NOMO-1 treated with DMSO at 0.1 percent for 48 hours (cell line): Measurements from ENCODE around the gene DPF3.

Experiments
- DNase-seq: peaks from one replicate; lab custom pipeline; 2025; ENCODE audit not compliant: unreplicated experiment; lab: John Stamatoyannopoulos, UW

The DPF3 gene

GRCh38 chr14:72688990-72689671, 204.8 kb downstream of the DPF3 start:
- no peak for DNase-seq

GRCh38 chr14:72686832-72687231, 207.1 kb downstream of the DPF3 start:
- no peak for DNase-seq

DNA sequence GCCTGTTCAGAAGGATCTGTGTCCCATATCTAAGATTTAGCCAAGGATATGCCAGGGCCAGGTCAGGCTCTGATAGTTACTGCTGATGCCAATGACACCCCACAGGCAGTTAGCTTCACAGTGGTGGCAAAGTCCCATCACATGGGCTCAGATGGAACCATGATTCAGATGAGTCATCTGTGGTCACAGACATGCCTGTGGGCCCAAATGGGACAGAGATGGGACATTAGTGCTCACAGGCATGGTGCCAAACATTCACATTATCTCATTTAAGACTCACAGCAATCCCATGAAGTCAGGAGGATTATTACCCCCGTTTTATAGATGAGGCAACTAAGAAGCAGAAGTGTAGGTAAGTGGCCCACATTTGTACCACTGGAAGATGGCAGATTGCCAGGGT, 207.8 kb downstream of the DPF3 start:
- no peak for DNase-seq

- DNase-seq: no peak
Observed at GRCh38 chr14:72685456-72685855, 208.4 kb downstream of the DPF3 start.

- DNase-seq: no peak
Observed at GRCh38 chr14:72683787-72684186, 210.1 kb downstream of the DPF3 start.

DNA sequence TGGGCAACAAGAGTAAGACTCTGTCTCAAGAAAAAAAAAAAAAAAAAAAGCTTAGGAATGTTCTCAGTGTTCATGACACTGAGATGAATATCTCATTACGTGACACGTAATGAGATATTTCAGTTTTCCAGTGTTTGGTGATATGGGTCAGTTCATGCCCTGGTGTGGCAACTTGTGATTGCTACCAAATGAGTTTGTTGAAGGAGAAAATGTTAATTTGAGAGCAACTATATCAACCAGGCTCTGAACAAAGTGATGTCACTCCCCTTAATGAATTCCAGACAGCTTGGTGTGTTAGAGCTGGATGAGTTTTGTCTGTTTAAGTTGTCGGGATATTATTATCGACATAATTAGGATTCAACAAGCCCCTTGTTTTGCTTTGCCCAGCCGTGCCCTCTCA, 211.7 kb downstream of the DPF3 start:
- DNase-seq: no peak

- DNase-seq: no peak
Observed at GRCh38 chr14:72680853-72681640, 212.9 kb downstream of the DPF3 start.

DNA sequence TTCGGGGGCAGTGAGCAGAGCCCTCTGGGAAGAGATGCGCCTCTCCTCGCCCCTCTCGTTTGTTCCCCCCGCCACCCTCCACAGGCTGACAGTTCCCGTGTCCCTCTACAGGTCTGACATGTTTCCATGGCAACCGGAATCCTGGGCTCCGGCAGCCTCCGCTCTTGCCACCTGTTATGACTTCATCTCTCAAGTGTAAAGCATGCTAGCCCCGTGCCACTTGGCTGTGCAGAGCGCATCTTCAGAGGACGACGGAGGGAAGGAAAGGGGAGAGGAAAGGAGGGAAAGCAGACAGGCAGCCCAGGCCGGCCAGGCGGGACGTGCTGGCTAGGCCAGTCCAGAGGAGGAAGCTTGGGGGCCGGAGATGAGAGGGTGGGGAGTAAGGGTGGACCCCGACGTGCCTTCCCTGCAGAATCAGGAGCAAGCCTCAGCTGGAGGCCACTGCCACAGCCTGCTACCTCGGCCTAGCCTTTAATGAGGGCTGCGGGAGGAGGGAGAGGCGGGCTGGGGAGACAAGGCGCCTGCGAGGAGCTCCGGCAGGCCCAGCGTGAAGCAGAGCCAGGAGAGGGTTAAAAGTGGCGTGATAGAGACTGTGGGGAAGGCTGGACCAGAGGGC, 214.3 kb downstream of the DPF3 start:
- DNase-seq: no peak

- no peak for DNase-seq
Observed at GRCh38 chr14:72679141-72679535, 214.8 kb downstream of the DPF3 start.

DNA sequence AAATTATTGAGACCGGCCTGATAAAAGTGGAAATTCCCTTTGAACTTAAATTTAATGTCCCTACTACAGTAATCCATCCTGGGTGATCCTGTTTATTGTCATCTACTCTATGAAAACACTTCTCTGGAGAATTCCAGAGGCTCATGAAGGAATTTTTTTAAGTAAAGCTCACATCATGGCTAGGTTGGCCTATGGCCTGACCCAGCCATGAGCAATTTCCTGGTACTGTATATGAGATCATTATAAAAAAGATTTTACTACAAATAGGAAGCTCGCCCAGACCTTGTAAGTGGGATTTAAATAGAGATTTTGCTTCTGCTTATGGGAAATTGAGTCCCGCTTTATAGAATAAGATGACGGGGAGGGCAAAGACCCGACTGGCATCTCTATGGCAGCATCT, 215.5 kb downstream of the DPF3 start:
- no peak for DNase-seq

DNA sequence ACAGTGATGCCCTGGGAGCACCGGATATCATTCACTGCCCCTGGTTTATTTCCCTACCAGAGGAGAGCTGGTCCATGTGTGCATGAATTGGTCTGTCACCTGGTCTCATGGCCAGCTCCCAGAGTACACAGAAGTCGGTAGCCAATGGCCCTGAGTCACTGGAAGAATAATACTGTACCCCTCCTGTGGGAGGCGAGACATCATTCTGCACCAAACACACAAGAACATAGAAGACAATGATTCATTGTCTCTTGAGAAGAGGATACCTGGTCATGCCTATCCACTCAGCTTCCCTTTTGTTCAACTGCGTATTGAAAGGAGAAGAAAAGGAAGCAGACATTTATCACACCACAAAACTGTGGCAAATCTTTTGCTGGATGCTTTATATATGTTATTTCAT, 216.2 kb downstream of the DPF3 start:
- DNase-seq: no peak

DNA sequence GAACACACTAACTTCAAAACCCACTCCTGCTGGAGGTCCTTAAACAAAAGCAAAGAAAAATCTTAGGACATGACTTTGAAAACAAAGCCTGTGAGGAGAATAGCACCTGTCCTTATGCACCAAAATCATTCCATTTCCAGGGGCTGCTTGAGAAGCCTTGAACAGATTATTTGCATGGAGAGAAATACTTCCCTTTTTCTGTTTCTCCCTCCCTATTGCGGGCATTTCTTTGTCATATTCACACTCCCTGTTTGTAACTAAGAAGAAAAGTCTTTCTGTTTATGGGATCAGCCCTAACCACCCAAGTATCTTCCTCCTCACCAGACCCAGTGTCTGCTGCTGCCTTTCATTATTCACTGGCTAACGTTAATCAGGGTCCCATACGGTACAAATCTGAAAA, 218.8 kb downstream of the DPF3 start:
- DNase-seq: peak; percentile 8

DNA sequence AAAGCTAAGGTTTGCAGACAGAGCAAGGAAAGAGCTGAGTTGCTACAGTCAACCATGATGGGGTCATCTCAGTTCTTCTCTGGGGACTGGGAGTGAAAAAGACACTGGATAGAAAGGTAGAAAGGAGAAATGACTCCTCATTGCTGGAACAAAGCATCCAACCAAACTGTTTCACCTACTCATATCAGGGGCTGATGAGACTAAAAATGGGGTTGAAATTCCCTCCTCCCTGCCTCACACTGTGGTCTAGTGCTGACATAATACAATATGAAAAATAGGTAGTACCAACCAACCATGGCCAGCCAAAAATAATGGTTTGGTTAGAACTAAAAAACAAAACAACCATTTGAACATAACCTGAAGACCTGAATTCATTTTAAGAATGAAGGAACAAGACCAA, 220.7 kb downstream of the DPF3 start:
- DNase-seq: no peak

- DNase-seq: no peak
Observed at GRCh38 chr14:72666610-72667009, 227.3 kb downstream of the DPF3 start.

DNA sequence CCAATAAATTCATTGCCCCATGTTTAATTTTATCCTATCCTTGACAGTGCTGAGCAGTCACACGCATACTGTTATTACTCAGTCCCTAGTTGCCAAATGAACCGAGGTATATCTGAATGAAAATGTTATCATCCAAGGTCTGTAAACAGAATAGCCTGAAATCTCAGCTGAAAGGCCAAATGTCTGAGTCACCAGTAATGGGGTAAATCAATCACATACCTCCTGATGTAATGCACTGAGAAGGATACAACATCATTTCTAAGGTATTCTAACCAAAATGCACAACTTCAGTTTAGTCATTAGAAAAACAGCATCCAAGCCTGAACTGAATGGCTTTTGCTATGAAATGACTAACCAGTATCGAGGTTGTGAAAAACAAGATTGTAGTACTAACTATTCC, 228.6 kb downstream of the DPF3 start:
- DNase-seq: no peak

GRCh38 chr14:72664651-72665050, 229.2 kb downstream of the DPF3 start:
- DNase-seq: no peak

DNA sequence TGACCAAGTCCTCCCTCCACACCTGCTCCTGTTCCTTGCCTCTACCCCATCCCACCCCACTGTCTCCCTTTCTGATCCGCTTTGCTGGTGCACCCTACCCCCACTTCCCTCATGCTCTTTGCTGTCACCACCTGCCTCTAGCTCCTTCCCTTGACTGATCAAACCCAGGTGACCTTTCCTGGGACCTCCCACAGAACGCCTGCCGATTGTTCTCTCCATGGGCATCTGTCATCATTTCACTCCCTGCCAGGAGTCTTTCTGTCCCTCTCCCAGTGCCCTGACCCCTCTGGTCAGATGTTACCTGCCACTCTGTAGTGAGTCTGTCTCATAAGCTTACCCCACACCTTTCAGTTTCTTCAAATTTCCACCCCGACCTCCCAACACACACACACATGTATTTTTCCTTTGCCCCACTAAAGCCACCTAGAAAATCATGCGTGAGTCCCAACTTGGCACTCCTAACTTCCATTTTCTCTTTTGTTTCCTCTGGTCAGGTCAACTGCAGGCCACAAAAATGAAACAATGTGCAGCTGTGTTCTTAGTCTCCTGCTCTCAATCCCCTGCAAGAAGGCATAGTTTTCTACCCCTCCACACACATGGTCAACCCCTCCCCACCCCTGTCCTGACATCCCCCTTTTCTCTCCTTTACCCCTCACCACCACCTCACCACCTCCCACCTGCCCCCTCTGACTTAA, 229.8 kb downstream of the DPF3 start:
- DNase-seq: no peak

GRCh38 chr14:72663076-72663487, 230.8 kb downstream of the DPF3 start:
- no peak for DNase-seq

DNA sequence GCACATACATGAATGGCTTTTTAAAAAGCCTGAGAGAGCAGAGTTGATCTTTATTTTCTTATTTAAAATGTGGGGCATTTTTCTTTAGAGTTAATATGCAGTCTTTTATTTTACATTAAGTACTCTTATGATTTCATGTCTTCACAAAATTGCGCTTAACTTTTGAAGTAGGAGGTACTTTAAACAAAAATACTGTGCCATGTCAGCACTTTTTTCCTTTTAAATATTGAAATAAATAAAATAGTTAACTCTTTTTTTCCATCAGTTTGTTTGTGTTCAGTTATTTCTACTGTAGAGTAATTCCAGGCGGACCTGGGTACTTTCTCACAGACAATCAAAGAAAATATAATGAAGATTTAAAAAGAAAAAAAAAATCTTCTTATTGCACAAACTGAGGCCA, 231.7 kb downstream of the DPF3 start:
- DNase-seq: no peak

GRCh38 chr14:72657214-72657921, 236.5 kb downstream of the DPF3 start:
- no peak for DNase-seq

DNA sequence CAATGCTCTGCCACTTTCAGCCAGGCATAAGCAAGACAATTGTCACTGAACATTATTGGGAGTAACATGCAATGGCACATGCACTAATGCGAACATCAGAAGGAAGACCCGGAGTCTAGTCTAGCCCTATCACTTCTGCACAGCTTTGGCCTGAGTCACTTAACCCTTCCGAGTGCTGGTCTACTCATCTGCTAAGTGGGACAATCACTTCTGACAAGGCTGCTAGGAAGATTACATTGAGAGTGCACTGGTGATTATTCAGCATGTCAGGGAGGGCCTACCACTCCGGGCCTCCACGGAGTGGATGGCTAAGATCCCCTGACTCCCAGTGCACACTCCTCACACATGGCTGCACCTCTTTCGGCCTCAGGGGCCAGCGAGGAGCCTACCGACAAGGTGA, 240.9 kb downstream of the DPF3 start:
- DNase-seq: no peak
